Glutamatergic neuron (in vitro differentiated cells): Measurements from ENCODE around the gene SIPA1L3. TPM values are rescaled to one million over a fixed set of nuclear protein-coding genes. Genes with fewer than 3 reads are reported as not detected.

ENCODE experiments used
- DNase-seq: peaks from one replicate; pipeline ENCODE4 v3.0.0; 2022
- H3K27ac Mint-ChIP-seq: one replicate; pipeline ENCODE4 v1.8.0; 2020; ENCODE audit warnings: mild to moderate bottlenecking, mixed read lengths, inconsistent platforms; ENCODE audit not compliant: unreplicated experiment
- H3K27me3 Mint-ChIP-seq: one replicate; pipeline ENCODE4 v1.8.0; 2020; ENCODE audit warnings: mild to moderate bottlenecking, moderate library complexity, mixed read lengths, inconsistent platforms; ENCODE audit not compliant: unreplicated experiment
- H3K36me3 Mint-ChIP-seq: one replicate; pipeline ENCODE4 v1.8.0; 2020; ENCODE audit warnings: mild to moderate bottlenecking, mixed read lengths, inconsistent platforms; ENCODE audit not compliant: unreplicated experiment
- H3K4me1 Mint-ChIP-seq: one replicate; pipeline ENCODE4 v1.8.0; 2020; ENCODE audit warnings: mild to moderate bottlenecking, low read depth, mixed read lengths, inconsistent platforms; ENCODE audit not compliant: unreplicated experiment
- H3K4me3 Mint-ChIP-seq: one replicate; pipeline ENCODE4 v1.8.0; 2020; ENCODE audit warnings: mild to moderate bottlenecking, mixed read lengths, inconsistent platforms; ENCODE audit not compliant: unreplicated experiment
- H3K9me3 Mint-ChIP-seq: one replicate; pipeline ENCODE4 v1.8.0; 2020; ENCODE audit warnings: mild to moderate bottlenecking, moderate library complexity, mixed read lengths, inconsistent platforms; ENCODE audit not compliant: unreplicated experiment
- total RNA-seq: library from RNA; stranded (reverse); fragmentation: NEBNext Ultra II Directional; extraction: Animal tissue kit (Norgen Biotek cat#: 25700); gene quantifications from one replicate; pipeline ENCODE4 v1.2.1, GENCODE V29; 2021; ENCODE audit not compliant: unreplicated experiment
- TF ChIP-seq, protein P1 (sequence below): fragments of 200-600 bp; sonication (generic); IDR thresholded peaks from one replicate; pipeline ENCODE4 v1.5.0; 2021; ENCODE audit not compliant: partially characterized antibody, unreplicated experiment

Gene SIPA1L3
- total RNA-seq, 1 donor from 2014 or later, result 97.7 TPM

DNA sequence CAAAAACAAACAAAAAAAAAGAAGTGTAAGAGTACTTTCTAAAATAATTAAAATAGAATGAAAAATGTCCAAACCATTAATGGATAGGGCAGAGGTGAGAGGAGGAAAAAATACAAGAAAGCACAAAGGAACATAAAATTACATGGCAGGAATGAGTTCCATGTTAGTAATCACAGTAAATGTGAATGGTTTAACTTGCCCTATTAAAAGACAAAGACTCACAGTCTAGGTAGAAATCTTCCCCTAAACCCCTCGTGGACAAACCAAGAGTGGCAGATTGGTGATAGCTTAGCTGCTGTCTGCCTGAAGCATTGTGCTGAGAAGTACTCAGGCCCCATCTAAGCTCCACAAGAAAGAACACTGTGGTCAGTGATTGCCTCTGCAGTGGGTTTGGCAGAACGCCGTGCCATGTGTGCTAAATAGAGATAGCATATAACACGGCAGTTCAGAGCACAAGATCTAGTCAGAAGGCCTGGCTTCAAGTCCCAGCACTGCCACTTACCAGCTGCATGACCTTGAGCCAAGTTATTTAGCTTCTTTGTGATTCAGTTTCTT, 213.5 kb downstream of the SIPA1L3 start:
- Mint-ChIP-seq H3K27ac (no peak overlapping the region), H3K36me3 (peaks cover 37% of the 10 kb centered on the region), H3K9me3 (peaks cover 23% of the 10 kb centered on the region), H3K4me3 (no peak overlapping the region), H3K4me1 (peaks cover 4% of the 10 kb centered on the region), H3K27me3 (peaks cover 15% of the 10 kb centered on the region)
- TF ChIP-seq, protein P1, sequence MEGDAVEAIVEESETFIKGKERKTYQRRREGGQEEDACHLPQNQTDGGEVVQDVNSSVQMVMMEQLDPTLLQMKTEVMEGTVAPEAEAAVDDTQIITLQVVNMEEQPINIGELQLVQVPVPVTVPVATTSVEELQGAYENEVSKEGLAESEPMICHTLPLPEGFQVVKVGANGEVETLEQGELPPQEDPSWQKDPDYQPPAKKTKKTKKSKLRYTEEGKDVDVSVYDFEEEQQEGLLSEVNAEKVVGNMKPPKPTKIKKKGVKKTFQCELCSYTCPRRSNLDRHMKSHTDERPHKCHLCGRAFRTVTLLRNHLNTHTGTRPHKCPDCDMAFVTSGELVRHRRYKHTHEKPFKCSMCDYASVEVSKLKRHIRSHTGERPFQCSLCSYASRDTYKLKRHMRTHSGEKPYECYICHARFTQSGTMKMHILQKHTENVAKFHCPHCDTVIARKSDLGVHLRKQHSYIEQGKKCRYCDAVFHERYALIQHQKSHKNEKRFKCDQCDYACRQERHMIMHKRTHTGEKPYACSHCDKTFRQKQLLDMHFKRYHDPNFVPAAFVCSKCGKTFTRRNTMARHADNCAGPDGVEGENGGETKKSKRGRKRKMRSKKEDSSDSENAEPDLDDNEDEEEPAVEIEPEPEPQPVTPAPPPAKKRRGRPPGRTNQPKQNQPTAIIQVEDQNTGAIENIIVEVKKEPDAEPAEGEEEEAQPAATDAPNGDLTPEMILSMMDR, result no peak
- DNase-seq, result no peak

DNA sequence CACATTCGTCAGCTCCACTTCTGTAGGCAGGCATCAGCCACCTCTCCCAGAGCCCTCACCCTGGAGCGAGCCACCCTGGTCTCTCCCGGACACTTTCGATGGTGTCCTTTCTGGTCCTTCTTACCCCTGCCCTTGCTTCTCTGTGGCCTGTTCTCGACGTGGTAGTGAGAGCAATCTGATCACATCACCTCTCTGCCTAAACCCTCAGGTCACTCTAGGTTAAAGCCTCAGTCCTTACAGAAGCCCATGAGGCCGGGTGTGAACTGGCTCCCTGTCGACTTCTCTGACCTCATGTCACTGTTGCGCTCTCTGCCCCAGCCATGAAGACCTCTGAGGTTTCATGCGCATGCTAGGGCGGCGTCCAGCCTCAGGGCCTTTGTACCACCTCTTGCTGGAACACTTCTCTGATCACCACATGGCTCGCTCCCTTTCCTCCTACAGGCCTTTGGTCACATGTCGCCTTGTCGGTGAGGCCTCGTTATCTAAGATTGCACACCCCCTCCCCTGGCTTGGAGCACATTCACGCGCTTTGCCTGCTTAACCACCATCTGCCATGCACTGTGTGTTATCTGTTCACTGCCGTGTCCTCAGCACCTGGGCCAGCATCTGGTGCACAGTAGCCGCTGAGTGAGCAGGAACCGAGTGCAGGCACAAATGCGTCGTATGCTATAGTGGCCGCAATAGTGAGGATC, 215.5 kb downstream of the SIPA1L3 start:
- Mint-ChIP-seq H3K4me1 (peaks cover 4% of the 10 kb centered on the region), H3K27me3 (peaks cover 18% of the 10 kb centered on the region), H3K4me3 (no peak overlapping the region), H3K9me3 (peaks cover 21% of the 10 kb centered on the region), H3K36me3 (peaks cover 47% of the 10 kb centered on the region), H3K27ac (peak overlapping the region; percentile 89)
- TF ChIP-seq, protein P1, result no peak
- DNase-seq, result no peak

DNA sequence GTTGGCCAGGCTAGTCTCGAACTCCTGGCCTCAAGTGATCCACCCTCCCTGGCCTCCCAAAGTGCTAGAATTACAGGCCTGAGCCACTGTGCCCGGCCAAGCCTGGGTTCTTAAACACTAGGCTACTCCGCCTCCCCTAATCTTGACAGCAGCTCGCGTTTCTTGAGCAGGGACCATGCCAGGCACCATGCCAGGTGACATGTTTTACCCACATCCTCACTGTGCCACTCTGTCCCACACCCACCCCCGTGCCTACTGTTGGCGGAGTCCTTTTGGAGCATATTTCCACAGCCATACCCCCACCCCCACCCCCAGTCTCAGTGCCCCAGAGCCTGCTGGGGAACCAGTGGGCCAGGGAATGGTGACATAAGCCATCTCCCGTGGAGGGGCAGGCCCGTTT, 218.2 kb downstream of the SIPA1L3 start:
- no peak for DNase-seq
- Mint-ChIP-seq H3K27ac (no peak overlapping the region), H3K4me3 (no peak overlapping the region), H3K4me1 (peaks cover 4% of the 10 kb centered on the region), H3K36me3 (peaks cover 29% of the 10 kb centered on the region), H3K27me3 (peaks cover 14% of the 10 kb centered on the region), H3K9me3 (peaks cover 12% of the 10 kb centered on the region)
- TF ChIP-seq, protein P1, result no peak

DNA sequence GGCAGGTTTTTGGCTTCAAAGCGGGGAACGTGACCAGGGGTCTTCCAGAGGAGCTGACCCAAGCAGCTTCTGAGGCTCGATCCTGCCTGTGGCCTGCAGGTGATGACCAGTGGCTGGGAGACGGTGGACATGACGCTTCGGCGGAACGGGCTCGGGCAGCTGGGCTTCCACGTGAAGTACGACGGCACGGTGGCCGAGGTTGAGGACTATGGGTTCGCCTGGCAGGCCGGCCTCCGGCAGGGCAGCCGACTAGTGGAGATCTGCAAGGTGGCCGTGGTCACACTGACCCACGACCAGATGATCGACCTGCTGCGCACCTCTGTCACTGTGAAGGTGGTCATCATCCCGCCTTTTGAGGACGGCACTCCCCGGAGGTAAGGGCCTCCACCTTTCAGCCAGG, 223.4 kb downstream of the SIPA1L3 start:
- peaks cover 5% of the 10 kb centered on the region for H3K27me3 Mint-ChIP-seq

DNA sequence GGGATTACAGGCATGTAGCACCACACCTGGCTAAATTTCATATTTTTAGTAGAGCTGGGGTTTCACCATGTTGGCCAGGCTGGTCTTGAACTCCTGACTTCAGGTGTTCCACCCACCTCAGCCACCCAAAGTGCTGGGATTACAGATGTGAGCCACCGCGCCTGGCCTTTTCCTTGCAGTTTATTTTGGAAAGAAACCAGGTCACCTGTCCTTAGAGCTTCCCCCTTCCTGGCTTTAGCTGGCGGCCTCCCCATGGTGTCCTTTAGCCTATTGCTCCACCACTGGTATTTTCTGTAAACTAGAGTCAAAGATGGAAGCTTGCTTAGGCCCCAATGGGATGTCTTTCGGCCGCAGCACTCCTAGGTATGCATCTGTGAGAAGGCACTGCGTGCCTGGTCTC, 225.8 kb downstream of the SIPA1L3 start:
- TF ChIP-seq, protein P1, result no peak
- no peaks in the 10 kb centered on the region for H3K9me3 Mint-ChIP-seq
- H3K4me1 Mint-ChIP-seq, result peaks cover 3% of the 10 kb centered on the region
- DNase-seq, result no peak
- H3K27me3 Mint-ChIP-seq, result peaks cover 1% of the 10 kb centered on the region
- peak overlapping the region; percentile 59 for H3K27ac Mint-ChIP-seq
- peaks cover 6% of the 10 kb centered on the region for H3K36me3 Mint-ChIP-seq
- no peak overlapping the region for H3K4me3 Mint-ChIP-seq

More for the DNA sequence above, 223.4 kb downstream of the SIPA1L3 start:
- TF ChIP-seq, protein P1, result no peak
- Mint-ChIP-seq H3K4me1 (peaks cover 3% of the 10 kb centered on the region), H3K4me3 (no peak overlapping the region), H3K36me3 (peaks cover 21% of the 10 kb centered on the region), H3K9me3 (peaks cover 2% of the 10 kb centered on the region), H3K27ac (no peak overlapping the region)
- no peak for DNase-seq
